Activated CD4-positive, alpha-beta memory T cell treated with anti-CD3 and anti-CD28 coated beads, Interleukin-2, amount 10 ng/mL, durations not matched to agents 7 days and 5 days (primary cell): Measurements from ENCODE around the gene VMO1. TPM values are rescaled to one million over a fixed set of nuclear protein-coding genes. Genes with fewer than 3 reads are reported as not detected.
A peak's percentile ranks its signal among the peaks of the same experiment; 100 is the strongest.

ENCODE experiments used
- CTCF ChIA-PET: fragments of 350-600 bp; sonication (Branson Sonifier 250); formaldehyde crosslinking; loops from one replicate; lab custom pipeline; 2021; ENCODE audit warnings: antibody characterized with exemption, inconsistent platforms; lab: Charles Lee
- POLR2A ChIA-PET: fragments of 350-600 bp; sonication (Branson Sonifier 250); formaldehyde crosslinking; loops from one replicate; lab custom pipeline; 2021; ENCODE audit warnings: antibody characterized with exemption; lab: Charles Lee
- DNase-seq: peaks from one replicate; pipeline ENCODE4 v3.0.0-alpha.2; 2020
- H3K27ac Mint-ChIP-seq: one replicate; pipeline ENCODE4 v1.8.0; 2021; ENCODE audit warnings: mild to moderate bottlenecking, mixed read lengths
- H3K27me3 Mint-ChIP-seq: one replicate; pipeline ENCODE4 v1.8.0; 2021; ENCODE audit warnings: mixed read lengths
- H3K36me3 Mint-ChIP-seq: one replicate; pipeline ENCODE4 v1.8.0; 2021; ENCODE audit warnings: low read depth, mixed read lengths
- H3K4me1 Mint-ChIP-seq: one replicate; pipeline ENCODE4 v1.8.0; 2021; ENCODE audit warnings: mixed read lengths
- H3K4me3 Mint-ChIP-seq: one replicate; pipeline ENCODE4 v1.8.0; 2021; ENCODE audit warnings: mild to moderate bottlenecking, mixed read lengths
- H3K9me3 Mint-ChIP-seq: one replicate; pipeline ENCODE4 v1.8.0; 2021; ENCODE audit warnings: mixed read lengths
- total RNA-seq, 2 experiments: library from RNA; stranded (reverse); gene quantifications; one replicate each; pipeline ENCODE4 v1.2.3, GENCODE V29; 2021

VMO1 gene
- total RNA-seq, 2 experiments from 2014 or later: 0.40 TPM; not detected in 1

- DNase-seq: peak; percentile 85
- H3K4me1 Mint-ChIP-seq: peaks cover 34% of the 10 kb centered on the region
- CTCF ChIA-PET: interaction anchor here (0.6 to 2.5 kb wide), 37 partner anchors 9 to 289 kb away, joined by 3 to 24 read pairs (median 5); partner anchors contain the start of genes ARRB2, C17orf107, C17orf114 and CAMTA2
- H3K27me3 Mint-ChIP-seq: peaks cover 35% of the 10 kb centered on the region
- peak overlapping the region; percentile 89 for H3K27ac Mint-ChIP-seq
- no peaks in the 10 kb centered on the region for H3K9me3 Mint-ChIP-seq
- peak overlapping the region; percentile 87 for H3K4me3 Mint-ChIP-seq
- no peaks in the 10 kb centered on the region for H3K36me3 Mint-ChIP-seq
- POLR2A ChIA-PET: interaction anchor here (0.6 to 2.8 kb wide), 29 partner anchors 9 to 647 kb away, joined by 3 to 33 read pairs (median 4); partner anchors contain the start of genes ARRB2, C17orf107, CYB5D2 and PELP1
Measured at GRCh38 chr17:4789951-4790704, 4.0 kb upstream of the VMO1 start.

- peak overlapping the region; percentile 48 for H3K4me3 Mint-ChIP-seq
- H3K36me3 Mint-ChIP-seq: no peaks in the 10 kb centered on the region
- CTCF ChIA-PET: interaction anchor here (0.7 to 2.5 kb wide), 29 partner anchors 9 to 290 kb away, joined by 3 to 24 read pairs (median 7); partner anchors contain the start of genes ARRB2, C17orf107, CAMTA2 and CHRNE
- H3K4me1 Mint-ChIP-seq: peaks cover 36% of the 10 kb centered on the region
- H3K27ac Mint-ChIP-seq: peak overlapping the region; percentile 45
- no peaks in the 10 kb centered on the region for H3K9me3 Mint-ChIP-seq
- POLR2A ChIA-PET: interaction anchor here (0.7 to 2.8 kb wide), 24 partner anchors 9 to 647 kb away, joined by 3 to 33 read pairs (median 4); partner anchors contain the start of genes ARRB2, C17orf107, CYB5D2 and PELP1
- peaks cover 37% of the 10 kb centered on the region for H3K27me3 Mint-ChIP-seq
- DNase-seq: no peak
Measured at GRCh38 chr17:4789701-4789950, 3.5 kb upstream of the VMO1 start.

- H3K4me3 Mint-ChIP-seq: peak within 1 kb of the TSS; percentile 48
- H3K36me3 Mint-ChIP-seq: no peaks in the 10 kb centered on the region
- H3K27ac Mint-ChIP-seq: peak within 1 kb of the TSS; percentile 45
- CTCF ChIA-PET: interaction anchor here (0.7 to 2.5 kb wide), 26 partner anchors 9 to 290 kb away, joined by 3 to 24 read pairs (median 6); partner anchors contain the start of genes ARRB2, C17orf107, CAMTA2 and MED11
- H3K4me1 Mint-ChIP-seq: peaks cover 37% of the 10 kb centered on the region
- no peaks in the 10 kb centered on the region for H3K9me3 Mint-ChIP-seq
- peaks cover 43% of the 10 kb centered on the region for H3K27me3 Mint-ChIP-seq
- POLR2A ChIA-PET: interaction anchor here (0.7 to 2.8 kb wide), 16 partner anchors 11 to 646 kb away, joined by 3 to 33 read pairs (median 8); partner anchors contain the start of genes ARRB2, C17orf107, CYB5D2 and PELP1
- DNase-seq: no peak
Measured at GRCh38 chr17:4788807-4789700, 2.9 kb upstream of the VMO1 start, which contains the start of gene GLTPD2. Gene GLTPD2 (plus strand): TSS chr17:4788964. CDS start chr17:4789012, 48 bp downstream.

GRCh38 chr17:4788159-4788806, 2.1 kb upstream of the VMO1 start:
- H3K4me3 Mint-ChIP-seq: peak overlapping the region; percentile 41
- peaks cover 37% of the 10 kb centered on the region for H3K4me1 Mint-ChIP-seq
- H3K27ac Mint-ChIP-seq: no peak overlapping the region
- no peak for DNase-seq
- no peaks in the 10 kb centered on the region for H3K36me3 Mint-ChIP-seq
- ChIA-PET POLR2A (interaction anchor here (2.8 kb wide), 1 partner anchor 12 kb away, joined by 12 read pairs; no protein-coding TSS in a partner anchor), CTCF (interaction anchor here (1.3 to 2.0 kb wide), 4 partner anchors 9 to 78 kb away, joined by 3 to 9 read pairs (median 6); partner anchors contain the start of genes ARRB2 and TM4SF5)
- H3K9me3 Mint-ChIP-seq: no peaks in the 10 kb centered on the region
- peaks cover 49% of the 10 kb centered on the region for H3K27me3 Mint-ChIP-seq

- ChIA-PET POLR2A (interaction anchor here (1.0 to 1.7 kb wide), 6 partner anchors 9 to 75 kb away, joined by 3 to 7 read pairs (median 4); partner anchors contain the start of genes PLD2, PSMB6 and TM4SF5), CTCF (interaction anchor here (0.8 to 2.0 kb wide), 7 partner anchors 7 to 105 kb away, joined by 3 to 7 read pairs (median 3); partner anchors contain the start of genes ARRB2, MED11, PSMB6 and TM4SF5)
- no peaks in the 10 kb centered on the region for H3K36me3 Mint-ChIP-seq
- H3K4me3 Mint-ChIP-seq: no peak overlapping the region
- H3K9me3 Mint-ChIP-seq: no peaks in the 10 kb centered on the region
- peaks cover 56% of the 10 kb centered on the region for H3K27me3 Mint-ChIP-seq
- DNase-seq: no peak
- H3K4me1 Mint-ChIP-seq: peaks cover 40% of the 10 kb centered on the region
- H3K27ac Mint-ChIP-seq: no peak overlapping the region
Measured at GRCh38 chr17:4786516-4786915, 352 bp upstream of the VMO1 start.

GRCh38 chr17:4785311-4786105, 656 bp downstream of the VMO1 start:
- Mint-ChIP-seq H3K4me1 (peaks cover 32% of the 10 kb centered on the region), H3K36me3 (no peaks in the 10 kb centered on the region), H3K27ac (no peak overlapping the region), H3K4me3 (no peak overlapping the region), H3K9me3 (no peaks in the 10 kb centered on the region), H3K27me3 (peaks cover 59% of the 10 kb centered on the region)
- CTCF ChIA-PET: interaction anchor here (2.0 kb wide), 1 partner anchor 75 kb away, joined by 7 read pairs; the partner anchor contains the start of gene ARRB2
- DNase-seq: no peak
- POLR2A ChIA-PET: interaction anchor here (1.0 to 1.7 kb wide), 4 partner anchors 13 to 113 kb away, joined by 3 to 6 read pairs (median 4); partner anchors contain the start of genes C17orf107, PLD2 and TM4SF5

GRCh38 chr17:4782652-4783051, 3.5 kb downstream of the VMO1 start:
- CTCF ChIA-PET: interaction anchor here (0.7 to 1.4 kb wide), 2 partner anchors 72 to 102 kb away, joined by 3 to 7 read pairs; partner anchors contain the start of gene ARRB2
- peaks cover 67% of the 10 kb centered on the region for H3K27me3 Mint-ChIP-seq
- peak; percentile 32 for DNase-seq

GRCh38 chr17:4780325-4780955, 5.7 kb downstream of the VMO1 start:
- no peaks in the 10 kb centered on the region for H3K9me3 Mint-ChIP-seq
- no peak for DNase-seq
- H3K36me3 Mint-ChIP-seq: no peaks in the 10 kb centered on the region
- ChIA-PET POLR2A (interaction anchor here (1.6 kb wide), 1 partner anchor 10 kb away, joined by 3 read pairs; no protein-coding TSS in a partner anchor), CTCF (interaction anchor here (2.1 to 3.6 kb wide), 2 partner anchors 7 to 9 kb away, joined by 7 to 17 read pairs; partner anchors contain the start of gene GLTPD2)
- no peak overlapping the region for H3K4me3 Mint-ChIP-seq
- peaks cover 50% of the 10 kb centered on the region for H3K27me3 Mint-ChIP-seq
- peaks cover 8% of the 10 kb centered on the region for H3K4me1 Mint-ChIP-seq
- H3K27ac Mint-ChIP-seq: no peak overlapping the region

More at GRCh38 chr17:4782652-4783051, 3.5 kb downstream of the VMO1 start:
- H3K36me3 Mint-ChIP-seq: no peaks in the 10 kb centered on the region
- POLR2A ChIA-PET: interaction anchor here (0.8 kb wide), 1 partner anchor 51 kb away, joined by 3 read pairs; no protein-coding TSS in a partner anchor
- H3K4me3 Mint-ChIP-seq: no peak overlapping the region
- no peaks in the 10 kb centered on the region for H3K9me3 Mint-ChIP-seq
- H3K27ac Mint-ChIP-seq: no peak overlapping the region
- peaks cover 24% of the 10 kb centered on the region for H3K4me1 Mint-ChIP-seq

- H3K27ac Mint-ChIP-seq: no peak overlapping the region
- peaks cover 42% of the 10 kb centered on the region for H3K27me3 Mint-ChIP-seq
- H3K4me1 Mint-ChIP-seq: peaks cover 5% of the 10 kb centered on the region
- H3K36me3 Mint-ChIP-seq: no peaks in the 10 kb centered on the region
- POLR2A ChIA-PET: interaction anchor here (0.9 kb wide), 1 partner anchor 30 kb away, joined by 3 read pairs; no protein-coding TSS in a partner anchor
- CTCF ChIA-PET: interaction anchor here (0.8 to 2.1 kb wide), 2 partner anchors 9 to 12 kb away, joined by 5 to 7 read pairs; no protein-coding TSS in a partner anchor
- no peak for DNase-seq
- no peaks in the 10 kb centered on the region for H3K9me3 Mint-ChIP-seq
- no peak overlapping the region for H3K4me3 Mint-ChIP-seq
Measured at GRCh38 chr17:4777969-4778760, 8.0 kb downstream of the VMO1 start.

GRCh38 chr17:4772235-4772613, 13.9 kb downstream of the VMO1 start:
- Mint-ChIP-seq H3K27ac (no peak overlapping the region), H3K9me3 (no peaks in the 10 kb centered on the region), H3K27me3 (peaks cover 22% of the 10 kb centered on the region), H3K36me3 (no peaks in the 10 kb centered on the region), H3K4me3 (no peak overlapping the region), H3K4me1 (peaks cover 28% of the 10 kb centered on the region)
- POLR2A ChIA-PET: interaction anchor here (0.8 to 2.0 kb wide), 3 partner anchors 14 to 62 kb away, joined by 3 to 9 read pairs (median 6); partner anchors contain the start of genes ARRB2 and VMO1
- no peak for DNase-seq
- CTCF ChIA-PET: interaction anchor here (2.3 kb wide), 1 partner anchor 18 kb away, joined by 18 read pairs; the partner anchor contains the start of gene GLTPD2
